Neural cell (in vitro differentiated cells): ENCODE measurements around the gene UBE2D4. TPM values are rescaled to one million over a fixed set of nuclear protein-coding genes. Genes with fewer than 3 reads are reported as not detected.

Experiments used
- H2AFZ ChIP-seq: fragments of 200-600, 300-800 bp; sonication (generic), shearing (Covaris generic); 2 replicates; pipeline ENCODE4 v1.6.0; 2014; ENCODE audit warnings: low read depth, mild to moderate bottlenecking, antibody characterized with exemption, low read length, moderate library complexity
- H3F3A ChIP-seq: fragments of 200-600 bp; shearing (Covaris generic); 2 replicates; pipeline ENCODE4 v1.6.1; 2016; ENCODE audit warnings: mild to moderate bottlenecking, moderate library complexity, mixed read lengths, antibody characterized with exemption, low read length; ENCODE audit not compliant: insufficient read depth, poor library complexity, severe bottlenecking
- H3K27ac ChIP-seq: fragments of 200-600, 300-800 bp; sonication (generic), shearing (Covaris generic); 2 replicates; pipeline ENCODE4 v1.5.1; 2014; ENCODE audit warnings: mild to moderate bottlenecking, low read length, moderate library complexity
- H3K27me3 ChIP-seq: fragments of 300-800, 200-600 bp; sonication (generic), shearing (Covaris generic); 2 replicates; pipeline ENCODE4 v1.6.0; 2014; ENCODE audit warnings: mild to moderate bottlenecking, low read depth, low read length, moderate library complexity; ENCODE audit not compliant: insufficient read depth
- H3K36me3 ChIP-seq: fragments of 300-800, 200-600 bp; sonication (generic), shearing (Covaris generic); 2 replicates; pipeline ENCODE4 v1.5.1; 2014; ENCODE audit warnings: mild to moderate bottlenecking, antibody characterized with exemption, low read length, moderate library complexity; ENCODE audit not compliant: insufficient read depth
- H3K4me2 ChIP-seq: fragments of 300-800, 200-600 bp; sonication (generic), shearing (Covaris generic); 2 replicates; pipeline ENCODE4 v1.6.0; 2014; ENCODE audit warnings: mild to moderate bottlenecking, low read length
- H3K4me3 ChIP-seq: fragments of 300-800, 200-600 bp; sonication (generic), shearing (Covaris generic); 2 replicates; pipeline ENCODE4 v1.5.1; 2014; ENCODE audit warnings: mild to moderate bottlenecking, low read length, moderate library complexity
- H3K79me2 ChIP-seq: fragments of 200-600 bp; shearing (Covaris generic); replicated peaks from 2 replicates; pipeline ENCODE4 v1.6.0; 2014; ENCODE audit warnings: mild to moderate bottlenecking, low read length, moderate library complexity; ENCODE audit not compliant: insufficient read depth
- H3K9ac ChIP-seq: fragments of 300-800, 200-600 bp; sonication (generic), shearing (Covaris generic); 2 replicates; pipeline ENCODE4 v1.6.1; 2016; ENCODE audit warnings: mild to moderate bottlenecking, low read length, mixed read lengths
- H3K9me2 ChIP-seq: fragments of 200-600 bp; shearing (Covaris generic); 2 replicates; pipeline ENCODE4 v1.6.1; 2016; ENCODE audit warnings: mild to moderate bottlenecking, low read length, mixed read lengths; ENCODE audit not compliant: insufficient read depth
- H3K9me3 ChIP-seq: fragments of 200-600, 300-800 bp; sonication (generic), shearing (Covaris generic); 2 replicates; pipeline ENCODE4 v1.6.1; 2016; ENCODE audit warnings: mild to moderate bottlenecking, mixed run types, low read length, moderate library complexity, mixed read lengths
- H4K20me1 ChIP-seq: fragments of 200-600 bp; shearing (Covaris generic); 2 replicates; pipeline ENCODE4 v1.6.1; 2016; ENCODE audit warnings: mild to moderate bottlenecking, mixed run types; ENCODE audit not compliant: insufficient read depth
- CTCF ChIP-seq: fragments of 450-650 bp; IDR thresholded peaks from 2 replicates; pipeline ENCODE4 v1.5.1; 2014; ENCODE audit warnings: antibody characterized with exemption, mild to moderate bottlenecking, moderate library complexity; ENCODE audit not compliant: poor library complexity, severe bottlenecking
- EP300 ChIP-seq: fragments of 450-650 bp; conservative IDR thresholded peaks from 2 replicates; pipeline ENCODE4 v1.6.1; 2014; ENCODE audit warnings: antibody characterized with exemption, mild to moderate bottlenecking, moderate library complexity; ENCODE audit not compliant: poor library complexity, severe bottlenecking
- EZH2 ChIP-seq: fragments of 200-600, 300-800 bp; shearing (Covaris generic), sonication (generic); IDR thresholded peaks from 2 replicates; pipeline ENCODE4 v1.6.1; 2014; ENCODE audit warnings: antibody characterized with exemption, low read length, borderline replicate concordance, mild to moderate bottlenecking; ENCODE audit not compliant: insufficient read depth, poor library complexity, severe bottlenecking
- MXI1 ChIP-seq: fragments of 450-650 bp; conservative IDR thresholded peaks from 2 replicates; pipeline ENCODE4 v1.6.1; 2014; ENCODE audit warnings: antibody characterized with exemption, mild to moderate bottlenecking; ENCODE audit not compliant: poor library complexity, severe bottlenecking
- POLR2AphosphoS5 ChIP-seq: IDR thresholded peaks from 2 replicates; pipeline ENCODE4 v1.6.1; 2012
- RAD21 ChIP-seq: fragments of 450-650 bp; conservative IDR thresholded peaks from 2 replicates; pipeline ENCODE4 v1.6.1; 2014; ENCODE audit warnings: antibody characterized with exemption, mild to moderate bottlenecking, moderate library complexity
- SMC3 ChIP-seq: fragments of 450-650 bp; conservative IDR thresholded peaks from 2 replicates; pipeline ENCODE4 v1.6.1; 2014; ENCODE audit warnings: antibody characterized with exemption, mild to moderate bottlenecking, moderate library complexity; ENCODE audit not compliant: poor library complexity
- TAF1 ChIP-seq: IDR thresholded peaks from 2 replicates; pipeline ENCODE4 v1.6.1; 2012; ENCODE audit warnings: low read depth
- polyA plus RNA-seq: library from polyadenylated mRNA; depleted of rRNA; stranded (reverse); fragments of >200 nt; gene quantifications from 2 replicates; pipeline ENCODE4 v1.2.3, GENCODE V29; 2014
- TF ChIP-seq, protein P1 (sequence below): IDR thresholded peaks from 2 replicates; pipeline ENCODE4 v1.6.1; 2012; ENCODE audit warnings: borderline replicate concordance

The UBE2D4 gene
- polyA plus RNA-seq, 1 donor from 2014 or later: 11.2 TPM

DNA sequence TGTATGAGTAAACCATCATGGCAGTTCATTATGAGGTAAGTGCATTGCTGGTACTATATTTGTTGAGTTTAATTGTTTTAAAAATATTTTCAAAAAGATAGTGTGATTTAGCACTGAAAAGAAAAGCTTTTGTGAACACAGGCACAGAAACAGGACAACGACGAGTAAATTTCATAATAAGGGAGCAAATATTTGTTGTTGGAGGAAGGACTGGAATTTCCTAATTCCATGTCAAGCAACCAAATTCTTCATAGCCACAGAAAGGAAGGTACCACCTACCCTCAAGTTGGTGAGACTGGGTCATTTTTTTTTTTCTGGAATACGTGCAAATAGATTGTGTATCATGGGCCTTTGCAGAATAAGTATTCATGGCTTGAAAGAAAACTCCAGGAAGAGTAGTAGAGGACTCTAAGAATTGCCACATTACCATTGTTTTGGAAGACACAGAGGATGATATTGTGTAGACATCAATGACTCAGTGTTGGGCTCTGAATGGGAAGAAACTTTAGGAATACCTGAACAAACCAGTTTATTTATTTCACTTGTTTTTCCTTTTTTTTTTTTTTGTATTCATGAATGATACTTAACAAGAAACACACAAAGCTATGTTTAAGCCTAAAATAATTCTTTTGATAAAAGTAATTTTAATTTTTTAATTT, 7.8 kb downstream of the UBE2D4 start:
- Histone ChIP-seq H3K9me2 (no peaks in the 10 kb centered on the region), H3K4me3 (no peak overlapping the region), H2AFZ (no peak overlapping the region), H3K27me3 (no peaks in the 10 kb centered on the region), H3K27ac (no peak overlapping the region), H3K9ac (no peak overlapping the region), H3K79me2 (no peaks in the 10 kb centered on the region), H3K4me2 (no peak overlapping the region), H4K20me1 (no peaks in the 10 kb centered on the region), H3K9me3 (no peaks in the 10 kb centered on the region), H3K36me3 (no peaks in the 10 kb centered on the region), H3F3A (no peaks in the 10 kb centered on the region)
- TF ChIP-seq POLR2AphosphoS5 (no peak), CTCF (no peak)
- TF ChIP-seq, protein P1, sequence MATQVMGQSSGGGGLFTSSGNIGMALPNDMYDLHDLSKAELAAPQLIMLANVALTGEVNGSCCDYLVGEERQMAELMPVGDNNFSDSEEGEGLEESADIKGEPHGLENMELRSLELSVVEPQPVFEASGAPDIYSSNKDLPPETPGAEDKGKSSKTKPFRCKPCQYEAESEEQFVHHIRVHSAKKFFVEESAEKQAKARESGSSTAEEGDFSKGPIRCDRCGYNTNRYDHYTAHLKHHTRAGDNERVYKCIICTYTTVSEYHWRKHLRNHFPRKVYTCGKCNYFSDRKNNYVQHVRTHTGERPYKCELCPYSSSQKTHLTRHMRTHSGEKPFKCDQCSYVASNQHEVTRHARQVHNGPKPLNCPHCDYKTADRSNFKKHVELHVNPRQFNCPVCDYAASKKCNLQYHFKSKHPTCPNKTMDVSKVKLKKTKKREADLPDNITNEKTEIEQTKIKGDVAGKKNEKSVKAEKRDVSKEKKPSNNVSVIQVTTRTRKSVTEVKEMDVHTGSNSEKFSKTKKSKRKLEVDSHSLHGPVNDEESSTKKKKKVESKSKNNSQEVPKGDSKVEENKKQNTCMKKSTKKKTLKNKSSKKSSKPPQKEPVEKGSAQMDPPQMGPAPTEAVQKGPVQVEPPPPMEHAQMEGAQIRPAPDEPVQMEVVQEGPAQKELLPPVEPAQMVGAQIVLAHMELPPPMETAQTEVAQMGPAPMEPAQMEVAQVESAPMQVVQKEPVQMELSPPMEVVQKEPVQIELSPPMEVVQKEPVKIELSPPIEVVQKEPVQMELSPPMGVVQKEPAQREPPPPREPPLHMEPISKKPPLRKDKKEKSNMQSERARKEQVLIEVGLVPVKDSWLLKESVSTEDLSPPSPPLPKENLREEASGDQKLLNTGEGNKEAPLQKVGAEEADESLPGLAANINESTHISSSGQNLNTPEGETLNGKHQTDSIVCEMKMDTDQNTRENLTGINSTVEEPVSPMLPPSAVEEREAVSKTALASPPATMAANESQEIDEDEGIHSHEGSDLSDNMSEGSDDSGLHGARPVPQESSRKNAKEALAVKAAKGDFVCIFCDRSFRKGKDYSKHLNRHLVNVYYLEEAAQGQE: no peak

DNA sequence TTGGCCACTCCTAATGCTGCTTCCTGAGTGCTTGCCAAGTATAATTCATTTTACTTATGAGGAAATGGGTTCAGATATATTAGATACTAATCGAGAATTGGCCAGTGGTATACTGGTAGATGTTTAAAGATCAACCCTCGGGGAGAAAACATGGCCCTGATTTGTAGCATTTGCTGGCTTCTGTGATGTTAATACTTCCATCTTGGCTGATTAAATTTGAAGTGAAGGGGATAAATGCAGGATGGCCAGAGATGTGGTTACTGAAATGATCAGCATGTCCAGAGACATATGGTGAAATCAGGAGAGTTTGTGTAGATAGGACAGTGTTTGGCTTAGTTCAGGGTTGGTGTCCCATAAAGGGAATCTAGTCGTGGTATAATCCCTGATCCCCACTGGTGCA, 11.2 kb downstream of the UBE2D4 start:
- H2AFZ ChIP-seq: no peak overlapping the region
- no peaks in the 10 kb centered on the region for H3K9me2 ChIP-seq
- H3K4me2 ChIP-seq: no peak overlapping the region
- no peaks in the 10 kb centered on the region for H3K36me3 ChIP-seq
- no peaks in the 10 kb centered on the region for H3K27me3 ChIP-seq
- no peak for TF ChIP-seq TAF1
- no peak for TF ChIP-seq SMC3
- no peak for TF ChIP-seq EZH2
- no peak for TF ChIP-seq EP300
- TF ChIP-seq POLR2AphosphoS5: no peak
- TF ChIP-seq, protein P1: no peak
- TF ChIP-seq MXI1: no peak
- TF ChIP-seq CTCF: no peak
- no peak for TF ChIP-seq RAD21
- no peaks in the 10 kb centered on the region for H4K20me1 ChIP-seq
- no peaks in the 10 kb centered on the region for H3K79me2 ChIP-seq
- H3K9me3 ChIP-seq: no peaks in the 10 kb centered on the region
- no peaks in the 10 kb centered on the region for H3F3A ChIP-seq
- H3K4me3 ChIP-seq: no peak overlapping the region
- no peak overlapping the region for H3K27ac ChIP-seq
- no peak overlapping the region for H3K9ac ChIP-seq
